GM12875 (cell line): ENCODE measurements around the gene CLDND1.
A peak's percentile ranks its signal among the peaks of the same experiment; 100 is the strongest.

ENCODE experiments used
- H3K4me3 ChIP-seq: one replicate; pipeline ENCODE4 v1.5.1; 2011; ENCODE audit warnings: low read depth, low read length, control low read depth
- TF ChIP-seq, protein P1 (sequence below): IDR thresholded peaks from 2 replicates; pipeline ENCODE4 v1.5.1; 2011; ENCODE audit warnings: low read depth, mild to moderate bottlenecking, control low read depth, inconsistent platforms, low read length, moderate library complexity, borderline replicate concordance; ENCODE audit not compliant: insufficient read depth

The CLDND1 gene

DNA sequence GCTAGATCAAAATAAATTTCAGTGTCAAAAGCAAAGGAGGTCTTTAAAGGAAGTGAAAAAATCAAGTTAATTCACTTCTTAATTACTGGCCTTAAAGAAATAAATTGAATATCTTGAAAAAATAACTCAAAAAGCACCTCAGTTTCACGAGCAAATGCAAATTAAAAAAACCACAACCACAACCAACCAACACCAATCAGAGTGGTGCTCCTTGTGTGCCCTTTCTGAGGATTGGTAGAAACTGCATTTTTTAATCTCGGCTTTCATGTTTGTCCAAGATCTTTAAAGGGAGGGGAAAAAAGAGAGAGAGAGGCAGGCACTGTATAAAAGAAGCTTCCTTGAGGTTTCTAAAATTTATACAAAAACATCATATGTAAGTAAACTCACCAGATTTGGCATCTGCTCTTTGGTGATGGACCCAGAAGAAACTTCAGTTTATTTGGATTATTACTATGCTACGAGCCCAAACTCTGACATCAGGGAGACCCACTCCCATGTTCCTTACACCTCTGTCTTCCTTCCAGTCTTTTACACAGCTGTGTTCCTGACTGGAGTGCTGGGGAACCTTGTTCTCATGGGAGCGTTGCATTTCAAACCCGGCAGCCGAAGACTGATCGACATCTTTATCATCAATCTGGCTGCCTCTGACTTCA lies 9.0 kb upstream of the CLDND1 start, which contains the start of gene GPR15:
Gene GPR15 (plus strand): TSS at position 357 of the 653 bp plus-strand sequence. CDS start 56 bp downstream, at position 413.
- peak within 1 kb of the TSS; percentile 82 for H3K4me3 ChIP-seq
- TF ChIP-seq, protein P1, sequence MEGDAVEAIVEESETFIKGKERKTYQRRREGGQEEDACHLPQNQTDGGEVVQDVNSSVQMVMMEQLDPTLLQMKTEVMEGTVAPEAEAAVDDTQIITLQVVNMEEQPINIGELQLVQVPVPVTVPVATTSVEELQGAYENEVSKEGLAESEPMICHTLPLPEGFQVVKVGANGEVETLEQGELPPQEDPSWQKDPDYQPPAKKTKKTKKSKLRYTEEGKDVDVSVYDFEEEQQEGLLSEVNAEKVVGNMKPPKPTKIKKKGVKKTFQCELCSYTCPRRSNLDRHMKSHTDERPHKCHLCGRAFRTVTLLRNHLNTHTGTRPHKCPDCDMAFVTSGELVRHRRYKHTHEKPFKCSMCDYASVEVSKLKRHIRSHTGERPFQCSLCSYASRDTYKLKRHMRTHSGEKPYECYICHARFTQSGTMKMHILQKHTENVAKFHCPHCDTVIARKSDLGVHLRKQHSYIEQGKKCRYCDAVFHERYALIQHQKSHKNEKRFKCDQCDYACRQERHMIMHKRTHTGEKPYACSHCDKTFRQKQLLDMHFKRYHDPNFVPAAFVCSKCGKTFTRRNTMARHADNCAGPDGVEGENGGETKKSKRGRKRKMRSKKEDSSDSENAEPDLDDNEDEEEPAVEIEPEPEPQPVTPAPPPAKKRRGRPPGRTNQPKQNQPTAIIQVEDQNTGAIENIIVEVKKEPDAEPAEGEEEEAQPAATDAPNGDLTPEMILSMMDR, result no peak

- H3K4me3 ChIP-seq, result peak overlapping the region; percentile 40
- TF ChIP-seq, protein P1, result no peak
Observed at GRCh38 chr3:98530676-98531075, 8.0 kb upstream of the CLDND1 start.

- TF ChIP-seq, protein P1, result no peak
Observed at GRCh38 chr3:98529856-98530459, 7.3 kb upstream of the CLDND1 start.

GRCh38 chr3:98528474-98529346 lies 6.0 kb upstream of the CLDND1 start:
- peak overlapping the region; percentile 23 for H3K4me3 ChIP-seq
- TF ChIP-seq, protein P1, result no peak

More at GRCh38 chr3:98529856-98530459, 7.3 kb upstream of the CLDND1 start:
- H3K4me3 ChIP-seq, result peak overlapping the region; percentile 40

DNA sequence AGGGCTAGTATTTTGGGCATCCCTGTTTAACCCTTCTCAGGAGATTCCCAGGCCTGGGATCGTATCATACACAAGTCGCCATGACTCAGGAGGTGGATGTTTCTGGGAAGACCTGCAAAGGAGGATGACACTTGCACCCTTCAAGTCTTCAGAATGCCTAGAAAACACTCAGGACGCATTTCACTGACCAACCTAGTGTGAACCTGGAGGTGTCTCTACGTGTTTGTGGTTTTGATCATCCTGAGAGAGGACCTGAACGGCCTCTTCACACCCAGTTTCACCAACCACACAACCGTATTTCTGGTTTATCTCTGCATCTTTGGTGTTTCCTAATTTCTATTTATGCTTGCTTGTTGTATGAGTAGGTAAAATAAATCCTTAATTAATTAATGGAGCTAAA lies 2.8 kb upstream of the CLDND1 start:
- TF ChIP-seq, protein P1, result no peak
- H3K4me3 ChIP-seq, result no peak overlapping the region

DNA sequence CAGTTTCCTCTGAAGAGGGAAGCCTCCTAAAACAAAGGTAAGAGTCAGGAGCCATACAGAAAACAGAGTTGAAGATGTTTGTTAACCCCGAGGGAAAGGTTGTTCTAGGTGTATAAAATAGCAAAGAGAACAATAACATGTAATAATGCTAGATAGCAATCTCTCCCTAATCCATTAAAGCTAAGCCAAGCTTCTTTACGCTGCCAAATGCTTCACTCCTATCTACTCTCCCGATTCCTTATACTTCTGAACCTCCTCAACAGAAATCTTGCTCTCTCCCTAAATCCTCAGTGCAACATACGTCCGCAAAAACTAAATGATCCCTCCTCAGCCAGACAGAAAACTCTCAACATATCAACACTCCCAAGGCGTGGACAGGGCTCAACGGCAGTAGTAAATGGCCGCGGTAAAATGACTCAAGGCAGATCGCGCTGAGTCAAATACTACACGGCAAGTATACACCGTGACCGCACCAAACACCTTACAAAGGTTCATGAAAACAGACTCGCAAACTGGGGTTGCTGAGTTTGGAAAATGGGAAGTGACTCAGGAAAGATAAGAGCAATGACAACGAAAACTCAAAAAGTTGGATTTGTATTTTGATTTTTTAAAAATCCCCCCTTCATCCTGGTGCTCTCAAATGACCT lies 682 bp downstream of the CLDND1 start:
- TF ChIP-seq, protein P1, result no peak
- peak overlapping the region; percentile 82 for H3K4me3 ChIP-seq
